Measurements from ENCODE around the gene CSRP1.

DNA sequence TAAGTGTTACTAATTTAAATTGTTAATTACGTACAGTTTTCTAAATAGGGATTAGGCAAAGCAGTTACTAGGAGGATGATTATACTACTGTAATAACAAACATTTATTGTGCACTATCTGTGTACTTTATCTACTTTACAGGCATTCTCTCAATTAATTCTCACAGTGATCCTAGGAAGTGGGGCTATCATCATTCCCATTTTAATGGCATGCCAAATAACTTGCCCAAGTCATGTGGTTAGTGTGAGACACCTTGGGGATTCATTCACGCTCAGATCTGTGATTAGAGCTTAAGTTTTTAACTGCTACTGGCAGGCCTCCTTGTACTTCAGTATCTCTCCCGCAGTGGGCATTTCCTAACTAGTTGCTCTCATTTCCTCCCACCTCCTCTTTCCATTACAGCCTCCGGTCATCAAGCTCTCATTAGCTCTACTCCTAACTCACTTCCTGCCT, 49.4 kb downstream of the CSRP1 start:
- TF ChIP-seq, protein P1, sequence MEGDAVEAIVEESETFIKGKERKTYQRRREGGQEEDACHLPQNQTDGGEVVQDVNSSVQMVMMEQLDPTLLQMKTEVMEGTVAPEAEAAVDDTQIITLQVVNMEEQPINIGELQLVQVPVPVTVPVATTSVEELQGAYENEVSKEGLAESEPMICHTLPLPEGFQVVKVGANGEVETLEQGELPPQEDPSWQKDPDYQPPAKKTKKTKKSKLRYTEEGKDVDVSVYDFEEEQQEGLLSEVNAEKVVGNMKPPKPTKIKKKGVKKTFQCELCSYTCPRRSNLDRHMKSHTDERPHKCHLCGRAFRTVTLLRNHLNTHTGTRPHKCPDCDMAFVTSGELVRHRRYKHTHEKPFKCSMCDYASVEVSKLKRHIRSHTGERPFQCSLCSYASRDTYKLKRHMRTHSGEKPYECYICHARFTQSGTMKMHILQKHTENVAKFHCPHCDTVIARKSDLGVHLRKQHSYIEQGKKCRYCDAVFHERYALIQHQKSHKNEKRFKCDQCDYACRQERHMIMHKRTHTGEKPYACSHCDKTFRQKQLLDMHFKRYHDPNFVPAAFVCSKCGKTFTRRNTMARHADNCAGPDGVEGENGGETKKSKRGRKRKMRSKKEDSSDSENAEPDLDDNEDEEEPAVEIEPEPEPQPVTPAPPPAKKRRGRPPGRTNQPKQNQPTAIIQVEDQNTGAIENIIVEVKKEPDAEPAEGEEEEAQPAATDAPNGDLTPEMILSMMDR (IDR thresholded peaks at IDR 0.05): no peak
- TF ChIP-seq MAFK (IDR thresholded peaks at IDR 0.05; ENCODE audit: partially characterized antibody) (no peak), REST (IDR thresholded peaks at IDR 0.05) (no peak), JUN (IDR thresholded peaks at IDR 0.05) (no peak)
- TF ChIP-seq, protein P2, sequence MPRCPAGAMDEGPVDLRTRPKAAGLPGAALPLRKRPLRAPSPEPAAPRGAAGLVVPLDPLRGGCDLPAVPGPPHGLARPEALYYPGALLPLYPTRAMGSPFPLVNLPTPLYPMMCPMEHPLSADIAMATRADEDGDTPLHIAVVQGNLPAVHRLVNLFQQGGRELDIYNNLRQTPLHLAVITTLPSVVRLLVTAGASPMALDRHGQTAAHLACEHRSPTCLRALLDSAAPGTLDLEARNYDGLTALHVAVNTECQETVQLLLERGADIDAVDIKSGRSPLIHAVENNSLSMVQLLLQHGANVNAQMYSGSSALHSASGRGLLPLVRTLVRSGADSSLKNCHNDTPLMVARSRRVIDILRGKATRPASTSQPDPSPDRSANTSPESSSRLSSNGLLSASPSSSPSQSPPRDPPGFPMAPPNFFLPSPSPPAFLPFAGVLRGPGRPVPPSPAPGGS (IDR thresholded peaks at IDR 0.05): no peak
